Mammary epithelial cell (primary cell): ENCODE measurements around the gene MYO16.

Source experiments
- CTCF ChIP-seq, 2 donors: IDR thresholded peaks in 1 of 2; conservative IDR thresholded peaks in 1 of 2; 2 replicates each; pipeline ENCODE4 v1.5.1; 2011 to 2012; ENCODE audit warnings: inconsistent platforms in 2 of 2, low read length in 2 of 2, mild to moderate bottlenecking in 2 of 2, control low read depth in 1 of 2, low read depth in 1 of 2; ENCODE audit not compliant: insufficient read depth in 1 of 2; ENCODE audit errors: extremely low read depth in 1 of 2
- EZH2 ChIP-seq: IDR thresholded peaks from 2 replicates; pipeline ENCODE4 v1.6.1; 2012; ENCODE audit warnings: low read length, inconsistent platforms, borderline replicate concordance

DNA sequence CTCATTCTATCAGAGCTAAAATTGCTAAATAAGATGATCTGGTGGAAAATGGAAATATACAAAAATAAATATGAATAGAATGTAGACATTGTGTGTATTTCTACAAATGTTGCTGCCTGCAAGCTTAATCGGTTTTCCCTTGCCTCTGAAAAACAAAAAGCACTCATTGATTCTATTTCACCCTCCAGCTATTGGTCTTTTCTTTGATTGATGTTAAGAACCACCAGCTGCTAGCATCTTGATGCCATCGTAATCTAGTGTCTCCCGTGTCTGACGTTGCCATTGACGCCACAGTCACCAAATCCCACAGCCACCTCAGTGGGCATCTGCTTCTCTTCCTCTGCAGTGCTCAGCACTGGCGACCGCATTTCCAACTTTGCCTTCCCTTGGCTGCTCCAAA, 461.8 kb downstream of the MYO16 start:
- TF ChIP-seq CTCF (conservative IDR thresholded peaks at IDR 0.05 in 1 of 2, IDR thresholded peaks at IDR 0.05 in 1 of 2; ENCODE audit: extremely low read depth in 1 of 2, insufficient read depth in 1 of 2, low read depth in 1 of 2, low read length in 2 of 2) (no peak), EZH2 (no peak)
